GM10248 (cell line): Measurements from ENCODE around the gene ATOH8.

Experiments used
- CTCF ChIA-PET: fragments of 300-600 bp; sonication (Branson Sonifier 250); formaldehyde crosslinking; extraction: SDS; loops from one replicate; lab custom pipeline; 2021; ENCODE audit warnings: antibody characterized with exemption; lab: Yijun Ruan, JAX
- POLR2A ChIA-PET: fragments of 350-650 bp; sonication (Branson Sonifier 250); formaldehyde crosslinking; extraction: SDS; loops from one replicate; lab custom pipeline; 2020; ENCODE audit warnings: antibody characterized with exemption; lab: Yijun Ruan, JAX
- DNase-seq: peaks from one replicate; pipeline ENCODE4 v3.0.0; 2012; ENCODE audit errors: extremely low spot score
- CTCF ChIP-seq: IDR thresholded peaks from 2 replicates; pipeline ENCODE4 v1.5.1; 2012; ENCODE audit warnings: mild to moderate bottlenecking, low read depth; ENCODE audit errors: extremely low read depth, missing control alignments, control extremely low read depth

ATOH8 gene

GRCh38 chr2:85755122-85756027 lies 1.6 kb downstream of the ATOH8 start:
- ChIA-PET POLR2A (no interaction called here), CTCF (interaction anchor here (1.1 kb wide), 1 partner anchor 48 kb away, joined by 3 read pairs; no protein-coding TSS in a partner anchor)
- TF ChIP-seq CTCF: no peak
- DNase-seq: no peak

- ChIA-PET CTCF (interaction anchor here (1.1 to 2.2 kb wide), 2 partner anchors 27 to 48 kb away, joined by 3 to 8 read pairs; no protein-coding TSS in a partner anchor), POLR2A (no interaction called here)
- no peak for DNase-seq
- TF ChIP-seq CTCF: no peak
Observed at GRCh38 chr2:85756195-85756594, 2.4 kb downstream of the ATOH8 start.

- ChIA-PET POLR2A (no interaction called here), CTCF (interaction anchor here (2.2 to 7.6 kb wide), 2 partner anchors 8 to 28 kb away, joined by 8 to 39 read pairs; no protein-coding TSS in a partner anchor)
- no peak for DNase-seq
- TF ChIP-seq CTCF: no peak
Observed at GRCh38 chr2:85756822-85757435, 3.1 kb downstream of the ATOH8 start.

GRCh38 chr2:85757860-85758259 lies 4.1 kb downstream of the ATOH8 start:
- TF ChIP-seq CTCF: no peak
- DNase-seq: no peak
- POLR2A ChIA-PET: no interaction called here
- CTCF ChIA-PET: interaction anchor here (0.6 to 7.6 kb wide), 4 partner anchors 9 to 69 kb away, joined by 3 to 39 read pairs (median 6); no protein-coding TSS in a partner anchor

- ChIA-PET CTCF (interaction anchor here (0.6 to 7.6 kb wide), 4 partner anchors 10 to 68 kb away, joined by 3 to 39 read pairs (median 6); no protein-coding TSS in a partner anchor), POLR2A (no interaction called here)
- no peak for DNase-seq
- no peak for TF ChIP-seq CTCF
Observed at GRCh38 chr2:85758361-85759256, 4.8 kb downstream of the ATOH8 start.
